NCI-H526 treated with DMSO at 0.1 percent for 48 hours (cell line): ENCODE data around the gene APOOL.
"Not testable (repeated sequence)": the region's sequence is repeated elsewhere in the genome, so short reads cannot be mapped to it uniquely, and the experiment has no call there.

Source experiments
- DNase-seq: peaks from one replicate; lab custom pipeline; 2025; lab: John Stamatoyannopoulos, UW

The APOOL gene, protein sequence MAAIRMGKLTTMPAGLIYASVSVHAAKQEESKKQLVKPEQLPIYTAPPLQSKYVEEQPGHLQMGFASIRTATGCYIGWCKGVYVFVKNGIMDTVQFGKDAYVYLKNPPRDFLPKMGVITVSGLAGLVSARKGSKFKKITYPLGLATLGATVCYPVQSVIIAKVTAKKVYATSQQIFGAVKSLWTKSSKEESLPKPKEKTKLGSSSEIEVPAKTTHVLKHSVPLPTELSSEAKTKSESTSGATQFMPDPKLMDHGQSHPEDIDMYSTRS

DNA sequence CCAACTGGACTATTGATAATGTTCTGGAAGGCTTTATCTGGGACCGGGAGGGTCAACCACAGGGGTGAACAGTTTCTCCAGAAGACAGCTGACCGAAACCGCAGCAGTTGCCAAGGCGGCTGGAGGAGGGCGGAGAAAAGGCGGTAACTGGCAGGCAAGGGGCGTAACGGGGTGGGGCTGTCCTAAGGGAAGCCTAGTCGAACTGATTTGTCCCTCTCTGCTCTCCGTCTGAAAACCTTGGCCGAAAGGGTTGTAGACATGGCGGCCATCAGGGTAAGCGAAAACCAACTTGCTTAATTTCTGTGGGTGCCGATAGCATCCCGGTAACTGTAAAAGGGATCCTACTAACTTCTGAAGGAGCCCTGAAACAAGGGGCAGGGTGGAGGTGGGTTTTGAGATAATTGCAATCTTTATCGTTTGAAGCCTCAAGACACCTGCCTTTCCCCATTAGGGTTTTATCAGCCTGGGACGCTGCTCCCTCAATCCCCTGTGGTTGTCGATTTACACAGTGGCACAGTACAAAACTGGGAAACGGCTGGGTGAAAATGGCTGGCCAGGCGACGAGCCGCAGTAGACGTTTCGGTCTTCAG lies at the start of gene APOOL:
TSS of gene APOOL (plus strand) at position 223 of the 590 bp plus-strand sequence. CDS start at position 259, 36 bp downstream.
- peak; percentile 87 for DNase-seq

DNA sequence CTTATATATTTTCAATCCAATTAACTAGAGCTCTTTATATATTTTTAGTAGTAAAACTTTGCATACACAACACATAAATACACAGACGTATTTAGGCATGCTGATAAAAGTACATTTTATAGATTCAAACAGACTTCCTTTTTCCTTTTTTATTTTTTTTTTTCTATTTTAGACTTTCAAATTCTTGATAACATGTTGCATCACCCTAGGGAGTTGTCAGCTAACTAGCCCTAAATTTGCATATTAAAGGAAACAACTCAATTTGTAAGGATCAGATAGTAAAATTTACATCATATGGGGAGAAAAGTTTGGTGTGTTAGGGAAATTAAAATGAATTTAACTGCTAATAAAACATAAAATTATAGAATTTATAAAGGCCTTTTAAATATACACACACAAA lies 47.4 kb upstream of the APOOL start:
- DNase-seq = no peak

DNA sequence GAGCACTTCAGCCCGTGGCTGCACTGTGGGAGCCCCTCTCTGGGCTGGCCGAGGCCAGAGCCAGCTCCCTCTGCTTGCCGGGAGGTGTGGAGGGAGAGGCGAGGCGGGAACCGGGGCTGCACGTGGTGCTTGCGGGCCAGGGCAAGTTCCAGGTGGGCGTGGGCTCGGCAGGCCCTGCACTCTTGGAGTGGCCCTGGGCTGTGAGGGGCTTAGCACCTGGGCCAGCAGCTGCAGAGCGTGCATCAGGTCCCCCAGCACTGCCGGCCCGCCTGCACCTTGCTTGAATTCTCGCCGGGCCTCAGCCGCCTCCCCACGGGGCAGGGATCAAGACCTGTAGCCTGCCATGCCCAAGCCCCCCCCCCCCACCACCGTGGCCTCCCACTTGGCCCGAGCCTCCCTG lies 28.9 kb upstream of the APOOL start:
- no peak for DNase-seq

DNA sequence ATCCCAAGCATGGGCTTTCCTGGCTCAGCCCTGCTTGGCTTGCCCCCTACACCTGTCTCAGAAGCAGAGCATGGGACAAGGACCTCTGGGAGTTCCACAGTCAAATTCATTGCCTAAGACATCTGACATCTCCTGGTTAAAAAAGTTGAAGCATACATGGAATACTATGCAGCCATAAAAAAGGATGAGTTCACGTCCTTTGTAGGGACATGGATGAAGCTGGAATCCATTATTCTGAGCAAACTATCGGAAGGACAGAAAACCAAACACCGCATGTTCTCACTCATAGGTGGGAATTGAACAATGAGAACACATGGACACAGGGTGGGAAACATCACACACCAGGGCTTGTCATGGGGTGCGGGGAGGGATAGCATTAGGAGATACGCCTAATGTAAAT lies 11.9 kb upstream of the APOOL start:
- DNase-seq = not testable (repeated sequence)

DNA sequence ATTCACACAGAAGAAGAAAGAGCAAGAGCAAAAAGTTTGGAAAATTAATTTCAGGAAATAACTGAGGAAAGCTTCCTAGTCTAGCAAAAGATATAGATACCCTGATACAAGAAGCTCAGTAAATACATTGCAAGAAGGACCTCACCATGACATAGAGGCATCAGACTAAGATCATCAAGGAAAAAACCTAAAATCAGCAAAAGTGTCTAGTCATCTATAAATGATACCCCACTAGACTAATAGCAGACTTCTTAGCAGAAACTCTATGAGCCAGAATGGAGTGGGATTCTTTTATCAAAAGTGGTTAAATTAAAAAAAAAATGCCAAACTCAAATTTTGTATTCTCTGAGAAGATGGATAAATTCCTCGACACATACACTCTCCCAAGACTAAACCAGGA lies 10.5 kb upstream of the APOOL start:
- no peak for DNase-seq

DNA sequence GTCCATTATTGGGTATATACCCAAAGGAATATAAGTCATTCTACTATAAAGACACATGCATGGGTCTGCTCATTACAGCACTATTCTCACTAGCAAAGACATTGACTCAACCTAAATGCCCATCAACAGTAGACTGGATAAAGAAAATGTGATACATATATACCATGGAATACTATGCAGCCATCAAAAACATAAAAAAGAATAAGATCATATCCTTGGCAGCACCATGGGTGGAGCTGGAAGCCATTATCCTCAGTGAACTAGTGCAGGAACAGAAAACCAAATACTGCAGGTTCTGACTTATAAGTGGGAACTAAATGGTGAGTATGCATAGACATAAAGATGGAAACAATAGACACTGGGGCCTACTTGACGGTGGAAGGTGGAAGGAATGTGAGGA lies 2.3 kb upstream of the APOOL start:
- DNase-seq = no peak

DNA sequence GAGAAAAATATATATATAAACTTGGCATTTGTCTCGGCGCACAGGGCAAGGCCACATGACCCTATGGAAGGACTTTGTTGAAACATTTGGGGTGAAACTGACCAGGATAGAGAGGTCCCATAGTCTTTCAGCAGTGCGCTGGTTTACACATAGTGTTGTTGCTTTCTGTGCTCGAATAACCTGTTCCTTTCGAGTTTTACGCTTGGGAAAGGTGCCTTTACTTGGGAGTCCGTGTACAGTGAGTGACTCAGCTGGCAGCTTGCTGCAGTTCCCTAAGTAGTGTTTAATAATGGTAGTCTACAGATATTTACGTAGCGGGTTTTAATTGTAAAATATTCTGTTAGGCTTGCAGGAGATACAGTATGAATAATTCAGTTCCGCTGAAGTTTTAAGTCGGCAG lies 578 bp downstream of the APOOL start:
- DNase-seq = no peak

DNA sequence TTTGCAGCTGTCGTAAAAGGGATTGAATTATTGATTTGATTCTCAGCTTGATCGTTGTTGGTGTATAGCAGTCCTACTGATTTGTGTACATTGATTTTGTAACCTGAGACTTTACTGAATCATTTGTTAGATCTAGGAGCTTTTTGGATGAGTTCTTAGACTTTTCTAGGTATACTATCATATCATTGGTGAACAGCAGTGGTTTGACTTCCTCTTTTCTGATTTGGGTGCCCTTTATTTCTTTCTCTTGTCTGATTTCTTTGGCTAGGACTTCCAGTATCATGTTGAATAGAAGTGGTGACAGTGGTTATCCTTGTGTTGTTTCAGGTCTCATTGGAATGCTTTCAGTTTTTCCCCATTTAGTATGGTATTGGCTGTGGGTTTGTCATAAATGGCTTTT lies 8.4 kb downstream of the APOOL start:
- no peak for DNase-seq

DNA sequence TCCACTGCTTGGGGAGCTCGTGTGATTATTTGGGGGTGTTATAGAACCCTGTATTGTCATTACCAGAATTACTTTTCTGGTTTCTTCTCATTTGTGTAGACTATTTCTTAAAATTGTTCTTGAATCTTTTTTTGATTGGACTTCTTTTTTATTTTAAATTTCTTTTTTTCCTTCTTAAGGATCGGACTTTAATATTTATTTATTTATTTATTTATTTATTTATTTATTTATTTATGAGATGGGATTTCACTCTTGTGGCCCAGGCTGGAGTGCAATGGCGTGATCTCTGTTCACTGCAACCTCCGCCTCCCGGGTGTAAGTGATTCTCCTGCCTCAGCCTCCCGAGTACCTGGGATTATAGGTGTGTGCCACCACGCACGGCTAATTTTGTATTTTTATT lies 11.7 kb downstream of the APOOL start:
- not testable (repeated sequence) for DNase-seq

DNA sequence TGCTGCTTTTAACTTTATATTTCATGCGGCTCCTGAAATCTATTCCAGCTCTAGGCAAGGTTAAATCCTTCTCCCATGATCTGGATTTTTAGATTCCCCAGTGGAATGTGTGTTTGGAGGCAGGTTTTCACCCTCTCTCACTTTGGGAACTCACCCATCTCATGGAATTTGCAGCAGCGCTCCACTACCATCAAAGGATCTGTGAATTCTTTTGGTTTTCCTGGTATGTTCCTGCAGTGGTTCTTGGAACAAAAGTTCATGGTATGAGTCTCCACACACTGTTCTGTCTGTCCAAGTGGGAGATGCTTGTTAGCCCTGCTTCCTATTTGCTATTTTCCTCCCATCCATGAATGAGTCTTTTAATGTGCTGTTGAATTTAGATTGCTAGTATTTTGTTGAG lies 14.0 kb downstream of the APOOL start:
- no peak for DNase-seq

DNA sequence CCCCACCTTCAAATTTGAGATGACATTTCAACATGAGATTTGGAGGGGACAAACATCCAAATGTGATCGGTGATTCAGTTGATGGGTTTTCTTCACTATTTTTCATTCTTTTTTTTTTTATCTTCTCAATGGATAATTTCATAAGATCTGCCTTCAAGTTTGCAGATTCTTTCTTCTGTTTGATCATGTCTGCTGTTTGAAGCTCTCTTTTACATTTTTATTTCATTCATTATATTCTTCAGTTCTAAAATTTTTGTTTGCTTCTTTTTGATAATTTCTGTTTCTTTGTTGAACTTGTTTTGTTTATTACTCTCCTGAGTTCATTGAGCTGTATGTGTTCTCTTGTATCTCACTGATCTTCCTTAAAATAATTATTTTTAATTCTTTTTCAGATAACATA lies 14.8 kb downstream of the APOOL start:
- DNase-seq = no peak

DNA sequence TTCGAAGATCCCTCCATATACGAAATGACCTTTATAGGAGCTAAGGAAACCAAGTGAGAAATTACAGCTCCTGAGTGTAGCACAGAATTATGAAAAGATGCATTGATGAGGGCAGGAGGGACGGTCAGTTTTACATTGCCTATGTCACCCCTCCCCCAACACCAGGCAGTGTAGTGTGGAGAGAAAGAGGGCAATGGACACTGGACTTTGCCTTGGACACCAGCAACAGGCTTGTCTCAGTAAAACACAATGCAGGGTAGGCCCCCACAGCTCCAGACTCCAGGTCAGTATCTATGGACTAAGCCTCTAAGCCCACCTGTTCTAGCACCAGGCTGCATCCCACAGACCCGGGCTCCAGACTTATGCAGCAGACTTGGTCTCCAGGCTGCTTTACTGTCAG lies 16.5 kb downstream of the APOOL start:
- DNase-seq = no peak

DNA sequence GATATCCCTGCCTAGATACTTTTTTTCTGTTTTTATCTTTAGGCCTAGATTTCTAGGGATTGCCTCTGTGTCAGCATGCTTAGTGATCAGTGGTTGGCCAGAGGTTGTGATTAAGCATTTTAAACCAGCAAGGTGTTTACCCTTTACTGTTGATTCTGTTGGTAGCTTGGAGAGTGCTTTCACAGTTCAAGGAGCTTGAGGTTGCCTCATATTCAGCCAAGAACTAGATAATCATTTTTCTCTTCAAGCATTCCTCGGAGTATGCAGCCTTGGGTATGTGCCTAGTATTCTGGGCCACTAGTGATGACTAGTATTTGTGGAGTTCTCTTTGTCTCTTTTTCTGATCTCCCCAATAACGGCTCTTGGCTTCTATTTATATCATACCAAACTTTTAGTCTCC lies 20.4 kb downstream of the APOOL start:
- DNase-seq = no peak

DNA sequence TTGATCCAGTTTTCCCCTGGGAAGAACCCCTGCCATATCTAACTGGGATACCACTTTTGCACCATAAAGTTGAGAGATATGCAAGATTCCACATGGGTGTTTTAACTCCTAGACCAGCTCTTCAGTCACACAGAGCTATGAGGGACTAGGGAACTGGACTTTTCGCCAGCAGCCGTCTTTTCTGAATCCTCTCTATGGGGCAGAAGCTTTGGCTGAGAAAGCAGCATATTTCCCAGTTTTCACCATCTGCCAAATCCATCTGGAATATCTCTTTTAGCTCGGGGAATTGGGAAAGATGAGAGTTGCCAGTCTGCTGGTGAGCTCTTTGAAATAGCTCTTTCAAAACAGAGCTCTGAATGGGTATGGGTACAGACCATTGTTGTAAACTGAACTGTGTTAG lies 20.9 kb downstream of the APOOL start:
- DNase-seq = no peak

DNA sequence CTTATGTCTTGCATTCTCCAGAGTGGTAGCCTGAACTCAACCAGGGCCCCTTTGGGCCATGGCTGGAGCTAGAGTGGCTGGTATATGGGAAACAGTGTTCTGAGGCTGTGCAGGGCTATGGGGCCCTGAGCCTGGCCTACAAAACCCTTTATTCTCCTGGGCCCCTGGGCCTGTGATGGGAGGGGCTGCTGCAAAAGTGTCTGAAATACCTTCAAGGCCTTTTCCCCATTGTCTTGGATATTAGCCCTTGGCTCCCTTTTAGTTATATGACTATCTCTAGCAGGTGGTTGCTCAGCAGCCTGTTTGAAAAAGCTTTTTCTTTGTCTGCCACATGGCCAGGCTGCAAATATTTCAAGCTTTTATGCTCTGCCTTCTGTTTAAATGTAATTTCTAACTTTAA lies 22.5 kb downstream of the APOOL start:
- DNase-seq = no peak

DNA sequence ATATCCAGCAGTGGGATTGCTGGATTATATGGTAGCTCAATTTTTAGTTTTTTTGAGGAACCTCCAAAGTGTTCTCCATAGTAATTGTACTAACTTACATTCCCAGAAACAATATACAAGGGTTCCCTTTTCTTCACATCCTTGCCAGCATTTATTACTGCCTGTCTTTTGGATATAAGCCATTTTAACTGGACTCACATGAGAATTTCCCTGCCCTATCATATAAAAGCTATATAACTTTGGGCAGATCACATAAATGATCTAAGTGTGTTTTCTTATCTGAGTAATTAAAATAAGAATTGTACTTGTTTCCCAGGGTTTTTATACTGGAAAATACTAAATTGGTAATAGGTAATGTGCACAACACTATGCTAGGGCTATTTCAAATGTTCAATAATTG lies 25.4 kb downstream of the APOOL start:
- no peak for DNase-seq

DNA sequence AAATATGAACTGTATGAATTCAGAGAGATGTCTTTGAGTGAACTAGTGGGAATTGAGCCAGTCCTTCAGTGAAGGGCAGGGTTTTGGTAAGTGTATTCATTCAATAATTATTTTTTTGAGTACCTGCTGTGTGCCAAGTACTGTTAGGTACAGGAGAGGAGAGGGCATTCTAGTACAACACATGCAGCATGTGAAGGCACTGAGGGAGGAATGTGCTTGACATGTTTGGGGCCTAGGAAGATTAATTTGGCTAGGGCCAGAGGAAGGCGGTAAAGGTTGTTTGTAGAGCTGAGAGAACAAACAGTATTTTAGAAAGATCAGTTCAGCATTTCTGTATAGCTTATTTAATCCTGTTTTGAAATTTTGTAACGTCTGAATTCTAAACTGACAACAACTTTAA lies 27.8 kb downstream of the APOOL start:
- no peak for DNase-seq

DNA sequence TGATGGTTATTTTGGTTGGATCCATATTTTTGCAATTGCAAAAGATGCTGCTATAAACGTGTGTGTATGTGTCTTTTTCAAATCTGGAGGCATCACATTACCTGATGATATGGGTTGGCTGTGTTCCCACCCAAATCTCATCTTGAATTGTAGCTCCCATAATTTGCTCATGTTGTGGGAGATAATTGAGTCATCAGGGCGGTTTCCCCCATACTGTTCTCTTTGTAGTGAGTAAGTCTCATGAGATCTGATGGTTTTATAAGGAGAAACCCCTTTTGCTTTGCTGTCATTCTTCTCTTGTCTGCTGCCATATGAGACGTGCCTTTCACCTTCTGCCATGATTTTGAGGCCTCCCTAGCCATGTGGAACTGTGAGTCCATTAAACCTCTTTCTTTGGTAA lies 33.4 kb downstream of the APOOL start:
- DNase-seq = no peak

DNA sequence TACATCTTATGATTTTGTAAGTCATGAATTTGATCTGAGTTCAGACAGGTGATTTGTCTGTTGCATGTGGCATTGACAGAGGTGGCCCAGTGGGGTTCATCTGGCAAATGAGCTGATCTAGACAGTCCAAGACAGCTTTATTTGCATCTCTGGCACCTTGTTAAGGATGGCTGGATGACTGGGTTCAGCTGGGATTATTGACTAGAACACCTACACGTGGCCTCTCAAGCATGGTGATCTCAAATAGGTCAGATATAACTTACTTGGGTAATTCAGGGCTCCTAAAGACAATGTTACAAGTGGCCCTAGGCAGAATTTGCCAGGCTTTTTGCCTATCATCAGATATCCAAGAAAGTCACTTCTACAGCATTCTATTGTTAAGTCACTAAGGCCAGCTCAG lies 48.0 kb downstream of the APOOL start:
- no peak for DNase-seq

DNA sequence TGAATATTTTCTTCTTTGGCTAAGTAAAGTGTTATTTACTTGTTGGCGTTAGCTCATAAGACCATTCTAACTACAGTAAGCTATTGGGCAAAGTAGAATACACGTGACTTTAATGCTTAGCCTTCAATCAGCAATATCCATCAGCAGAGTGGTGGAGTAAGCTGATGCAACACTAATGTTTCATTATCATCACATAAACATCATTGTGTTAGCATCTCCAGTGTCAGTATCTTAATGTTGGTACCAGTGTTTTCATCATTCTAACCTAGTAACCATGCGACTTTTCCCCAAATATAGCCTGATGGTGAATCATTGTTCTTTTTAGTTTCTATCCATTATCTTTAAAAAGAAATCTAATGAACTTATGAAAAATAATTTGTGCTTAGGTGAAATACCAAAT lies 48.5 kb downstream of the APOOL start:
- no peak for DNase-seq

DNA sequence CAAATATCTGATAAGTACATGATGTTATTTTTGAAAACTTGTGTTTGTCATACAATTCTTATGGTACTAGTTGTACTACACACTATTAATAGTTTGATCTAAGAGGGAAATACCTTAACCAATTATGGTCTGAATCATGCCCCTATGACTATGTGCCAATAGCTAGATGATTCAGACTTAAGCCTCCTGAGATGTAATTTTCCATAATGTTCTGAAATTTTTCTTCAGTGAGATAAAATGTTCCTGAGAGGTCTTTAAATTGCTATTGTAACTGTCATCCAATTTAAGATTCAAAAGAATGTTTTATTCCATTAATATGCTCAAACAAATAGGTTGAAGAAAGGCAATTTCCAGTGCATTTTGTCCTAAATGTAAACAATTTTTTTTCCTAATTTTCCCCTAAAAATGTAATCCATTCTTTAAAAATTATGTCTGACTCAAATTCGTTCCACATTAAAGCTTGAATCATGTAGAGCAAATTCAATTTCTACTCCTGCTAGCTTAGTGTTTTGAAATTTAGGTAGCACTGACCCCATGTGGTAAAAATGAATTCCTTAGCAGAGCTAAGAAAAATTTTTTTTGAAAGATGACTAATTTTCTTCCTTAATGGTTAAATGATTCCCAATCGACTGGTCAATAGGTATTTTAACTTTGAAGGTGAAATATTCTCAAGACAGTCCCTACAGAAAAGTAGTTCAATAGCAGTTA lies 49.1 kb downstream of the APOOL start:
- DNase-seq = no peak

DNA sequence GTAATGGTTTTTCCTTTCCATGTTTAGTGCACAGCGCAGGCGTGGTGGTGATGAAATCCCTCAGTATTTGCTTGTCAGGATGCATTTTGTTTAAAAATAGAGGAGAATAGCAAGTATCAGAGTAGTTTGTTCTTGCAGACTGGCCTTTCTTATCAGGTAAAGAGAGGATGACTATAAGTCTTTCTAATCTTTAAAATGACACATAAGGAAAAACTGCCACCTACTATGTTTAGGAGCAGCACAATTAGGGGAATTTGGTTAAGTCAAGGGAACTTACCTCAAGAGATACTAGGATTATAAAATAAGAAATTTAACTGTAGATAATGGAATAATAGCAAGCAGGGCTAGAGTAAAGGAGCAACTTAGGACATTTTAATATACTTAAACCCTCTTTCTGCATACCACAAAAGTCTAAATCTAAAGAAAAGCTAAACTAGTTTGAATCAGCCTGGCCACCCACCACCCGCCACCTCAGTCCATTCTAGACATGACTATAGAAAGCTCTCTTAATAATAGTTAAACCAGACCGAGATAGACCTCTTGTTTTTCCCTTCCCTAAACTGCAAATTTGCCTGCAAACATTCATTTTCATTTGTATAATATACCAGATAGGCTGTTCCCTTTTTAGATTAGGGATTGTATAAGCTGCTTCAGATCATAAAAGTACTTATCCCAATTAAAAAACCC lies 62.0 kb downstream of the APOOL start:
- DNase-seq = no peak

DNA sequence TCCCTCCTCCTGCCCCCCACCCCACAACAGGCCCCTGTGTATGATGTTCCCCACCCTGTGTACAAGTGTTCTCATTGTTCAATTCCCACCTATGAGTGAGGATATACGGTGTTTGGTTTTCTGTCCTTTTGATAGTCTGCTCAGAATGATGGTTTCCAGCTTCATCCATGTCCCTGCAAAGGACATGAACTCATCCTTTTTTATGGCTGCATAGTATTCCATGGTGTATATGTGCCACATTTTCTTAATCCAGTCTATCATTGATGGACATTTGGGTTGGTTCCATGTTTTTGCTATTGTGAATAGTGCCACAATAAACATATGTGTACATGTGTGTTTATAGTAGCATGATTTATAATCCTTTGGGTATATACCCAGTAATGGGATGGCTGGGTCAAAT lies 73.6 kb downstream of the APOOL start:
- DNase-seq = not testable (repeated sequence)
